H1 (cell line): ENCODE measurements around the gene BBC3. TPM values are rescaled to one million over a fixed set of nuclear protein-coding genes. Genes with fewer than 3 reads are reported as not detected.

Experiments
- CTCF ChIA-PET: fragments of 300-600 bp; sonication (Branson Sonifier 250); formaldehyde crosslinking; loops from one replicate; lab custom pipeline; 2021; ENCODE audit not compliant: partially characterized antibody; lab: Charles Lee
- POLR2A ChIA-PET: fragments of 300-600 bp; sonication (Branson Sonifier 250); formaldehyde crosslinking; loops from one replicate; lab custom pipeline; 2021; ENCODE audit warnings: inconsistent platforms; ENCODE audit not compliant: partially characterized antibody; lab: Charles Lee
- DNase-seq, 2 experiments: peaks; one replicate each; pipeline versions ENCODE4 v3.0.0 to v3.0.0-alpha.2; 2010 to 2022; ENCODE audit warnings: low spot score in 2 of 2, low read depth in 1 of 2, mixed read lengths in 1 of 2
- FAIRE-seq: peaks from 2 replicates; lab custom pipeline; 2011; peaks lifted over from hg19 to GRCh38; lab: Jason Lieb, UNC
- H2AFZ ChIP-seq: 2 replicates; pipeline ENCODE4 v1.8.1; 2012; ENCODE audit warnings: low read length, inconsistent platforms
- H2AK5ac ChIP-seq: 2 replicates; pipeline ENCODE4 v1.6.1; 2013; ENCODE audit warnings: low read depth, low read length
- H2BK120ac ChIP-seq: replicated peaks from 2 replicates; pipeline ENCODE3; 2013; ENCODE audit warnings: low read depth, low read length, inconsistent platforms
- H2BK12ac ChIP-seq: 2 replicates; pipeline ENCODE4 v1.6.1; 2013; ENCODE audit warnings: low read depth, low read length
- H2BK15ac ChIP-seq: 2 replicates; pipeline ENCODE4 v1.6.1; 2013; ENCODE audit warnings: low read length
- H2BK20ac ChIP-seq: 2 replicates; pipeline ENCODE4 v1.6.1; 2013; ENCODE audit warnings: low read length
- H2BK5ac ChIP-seq: 2 replicates; pipeline ENCODE4 v1.6.1; 2013; ENCODE audit warnings: low read depth, low read length
- H3K14ac ChIP-seq: 2 replicates; pipeline ENCODE4 v1.6.1; 2013; ENCODE audit warnings: inconsistent platforms; ENCODE audit not compliant: insufficient read length
- H3K18ac ChIP-seq: 2 replicates; pipeline ENCODE4 v1.6.1; 2013; ENCODE audit warnings: low read length; ENCODE audit errors: extremely low read depth
- H3K23ac ChIP-seq: 2 replicates; pipeline ENCODE4 v1.6.1; 2013; ENCODE audit warnings: inconsistent platforms; ENCODE audit not compliant: insufficient read length
- H3K23me2 ChIP-seq: 2 replicates; pipeline ENCODE4 v1.6.1; 2013; ENCODE audit warnings: low read depth, low read length
- H3K27ac ChIP-seq: 2 replicates; pipeline ENCODE4 v1.6.1; 2011; ENCODE audit warnings: low read depth, low read length, inconsistent platforms
- H3K27me3 ChIP-seq, 4 experiments: replicated peaks in 1 of 4; 1 replicate in 1 of 4; 2 replicates in 3 of 4; pipeline versions ENCODE4 v1.6.1 to v1.8.1; 2011 to 2013; ENCODE audit warnings: low read length in 3 of 4, mild to moderate bottlenecking in 3 of 4, inconsistent platforms in 2 of 4, mixed read lengths in 2 of 4, moderate library complexity in 1 of 4; ENCODE audit not compliant: control insufficient read depth in 3 of 4, insufficient read depth in 3 of 4; ENCODE audit errors: extremely low read depth in 1 of 4
- H3K36me3 ChIP-seq, 4 experiments: 2 replicates each; pipeline versions ENCODE4 v1.6.1 to v1.8.1; 2011 to 2013; ENCODE audit warnings: mild to moderate bottlenecking in 4 of 4, low read length in 3 of 4, moderate library complexity in 2 of 4, control low read depth in 1 of 4, inconsistent platforms in 1 of 4; ENCODE audit not compliant: insufficient read depth in 4 of 4, control insufficient read depth in 2 of 4
- H3K4ac ChIP-seq: replicated peaks from 2 replicates; pipeline ENCODE3; 2013; ENCODE audit warnings: low read length, low read depth, mixed read lengths, inconsistent platforms; ENCODE audit not compliant: insufficient read length
- H3K4me1 ChIP-seq, 4 experiments: replicated peaks in 1 of 4; 1 replicate in 1 of 4; 2 replicates in 3 of 4; pipeline versions ENCODE4 v1.6.1 to v1.8.1; 2011 to 2013; ENCODE audit warnings: low read length in 3 of 4, inconsistent platforms in 2 of 4, mixed read lengths in 1 of 4; ENCODE audit not compliant: insufficient read depth in 4 of 4, control insufficient read depth in 3 of 4
- H3K4me2 ChIP-seq, 2 experiments: 2 replicates each; pipeline versions ENCODE4 v1.6.1 to v1.8.1; 2011 to 2013; ENCODE audit warnings: low read depth in 2 of 2, low read length in 2 of 2, control low read depth in 1 of 2, inconsistent platforms in 1 of 2, mild to moderate bottlenecking in 1 of 2; ENCODE audit not compliant: insufficient read depth in 1 of 2
- H3K4me3 ChIP-seq, 4 experiments: fragments of 200-600, 300-600 bp in 1 of 4; sonication (generic), shearing (Covaris generic), sonication (Bioruptor Twin) in 1 of 4; 2 replicates each; pipeline versions ENCODE4 v1.5.1 to v1.8.1; 2011 to 2016; ENCODE audit warnings: low read length in 4 of 4, low read depth in 3 of 4, control low read depth in 2 of 4, inconsistent platforms in 2 of 4, mild to moderate bottlenecking in 2 of 4, mixed read lengths in 1 of 4, moderate library complexity in 1 of 4; ENCODE audit not compliant: insufficient read depth in 2 of 4; ENCODE audit errors: extremely low read depth in 1 of 4
- H3K56ac ChIP-seq: replicated peaks from 2 replicates; pipeline ENCODE3; 2013; ENCODE audit warnings: low read depth, mild to moderate bottlenecking, mixed read lengths, low read length, inconsistent platforms; ENCODE audit not compliant: insufficient read length
- H3K79me1 ChIP-seq: 2 replicates; pipeline ENCODE4 v1.6.1; 2013; ENCODE audit warnings: low read depth, low read length, control low read depth
- H3K79me2 ChIP-seq, 2 experiments: 2 replicates each; pipeline versions ENCODE4 v1.6.1 to v1.8.1; 2012 to 2013; ENCODE audit warnings: low read length in 2 of 2, mild to moderate bottlenecking in 2 of 2, inconsistent platforms in 1 of 2; ENCODE audit not compliant: insufficient read depth in 2 of 2, control insufficient read depth in 1 of 2
- H3K9ac ChIP-seq, 4 experiments: replicated peaks in 1 of 4; 1 replicate in 1 of 4; 2 replicates in 3 of 4; pipeline versions ENCODE4 v1.6.1 to v1.8.1; 2011 to 2013; ENCODE audit warnings: low read depth in 3 of 4, low read length in 3 of 4, control low read depth in 2 of 4, mild to moderate bottlenecking in 2 of 4, moderate library complexity in 2 of 4, inconsistent platforms in 1 of 4; ENCODE audit errors: extremely low read depth in 1 of 4
- H3K9me3 ChIP-seq, 2 experiments: 2 replicates each; pipeline versions ENCODE4 v1.6.1 to v1.8.1; 2012 to 2013; ENCODE audit warnings: mild to moderate bottlenecking in 2 of 2, moderate library complexity in 2 of 2, control low read depth in 1 of 2, inconsistent platforms in 1 of 2, low read depth in 1 of 2, low read length in 1 of 2, mixed read lengths in 1 of 2; ENCODE audit not compliant: insufficient read depth in 2 of 2
- H4K20me1 ChIP-seq, 2 experiments: replicated peaks in 1 of 2; 2 replicates each; pipeline versions ENCODE3 to v1.8.1; 2011 to 2013; ENCODE audit warnings: inconsistent platforms in 2 of 2, low read length in 2 of 2, mild to moderate bottlenecking in 1 of 2; ENCODE audit not compliant: insufficient read depth in 2 of 2, control insufficient read depth in 1 of 2
- H4K5ac ChIP-seq: 2 replicates; pipeline ENCODE4 v1.6.1; 2013; ENCODE audit warnings: low read length, low read depth, mixed read lengths, inconsistent platforms; ENCODE audit not compliant: insufficient read length
- H4K8ac ChIP-seq: 2 replicates; pipeline ENCODE4 v1.8.0; 2013; ENCODE audit warnings: mild to moderate bottlenecking, moderate library complexity, low read length, inconsistent platforms; ENCODE audit not compliant: insufficient read depth; ENCODE audit errors: extremely low read depth
- H4K91ac ChIP-seq: replicated peaks from 2 replicates; pipeline ENCODE3; 2013; ENCODE audit warnings: low read length, mixed read lengths, inconsistent platforms; ENCODE audit not compliant: insufficient read length
- WGBS, 2 experiments: shearing (Covaris generic) in 1 of 2; methylation state at CpG; one replicate each; pipeline versions ENCODE4 v1.1.6 to v1.1.7; 2013 to 2015; ENCODE audit warnings: low lambda C conversion rate in 2 of 2, mixed read lengths in 2 of 2, inconsistent platforms in 1 of 2, low coverage in 1 of 2, missing lambda C conversion rate in 1 of 2; ENCODE audit not compliant: insufficient replicate concordance in 2 of 2, insufficient coverage in 1 of 2, insufficient read length in 1 of 2; ENCODE audit errors: extremely low coverage in 1 of 2, missing lambda C conversion rate in 1 of 2; 5-methylcytosine and 5-hydroxymethylcytosine counted together
- polyA plus RNA-seq, 7 experiments: library from polyadenylated mRNA; depleted of rRNA in 3 of 7; stranded (reverse) in 5 of 7; unstranded in 2 of 7; fragments of >200 nt in 5 of 7; fragments of 200-250 nt in 2 of 7; gene quantifications; 1 replicate in 5 of 7; 2 replicates in 1 of 7; 4 replicates in 1 of 7; pipeline versions ENCODE4 v1.2.1 to v1.2.3, GENCODE V29; 2011 to 2013; ENCODE audit warnings: missing spikeins in 2 of 7, mixed read lengths in 2 of 7
- total RNA-seq: library from RNA; stranded (reverse); fragmentation: NEBNext Ultra II Directional; extraction: Animal tissue kit (Norgen Biotek cat#: 25700); gene quantifications from 2 replicates; pipeline ENCODE4 v1.2.1, GENCODE V29; 2021

Gene BBC3
- total and polyA plus RNA-seq, 2 of the 8 experiments (the other 6 are each of a cell fraction or from before 2014, with no cell fraction given): 13.2 to 21.6 TPM

GRCh38 chr19:47253970-47254369 is 23.0 kb upstream of the BBC3 start:
- no peak for FAIRE-seq
- Histone ChIP-seq H3K56ac (no peak overlapping the region), H4K8ac (no peak overlapping the region), H3K36me3 (peaks cover 0 to 4% (median 0%) of the 10 kb centered on the region in 4 experiments; a peak in 4 of 8 replicates), H3K79me1 (0 out of 2 replicates have a peak, but pooled peaks cover 5% of the 10 kb centered on the region), H2AK5ac (no peak overlapping the region), H3K9ac (no peak overlapping the region), H3K14ac (no peak overlapping the region), H4K91ac (no peak overlapping the region), H3K27me3 (no peaks in the 10 kb centered on the region), H2BK20ac (no peak overlapping the region), H3K79me2 (peaks cover 0 to 15% of the 10 kb centered on the region in 2 experiments; a peak in 2 of 4 replicates), H2BK12ac (no peak overlapping the region), H4K5ac (no peak overlapping the region), H2BK120ac (no peak overlapping the region), H2BK15ac (no peak overlapping the region), H3K23ac (no peak overlapping the region), H3K4ac (no peak overlapping the region), H3K9me3 (no peaks in the 10 kb centered on the region), H3K4me1 (peaks cover 0 to 11% (median 7%) of the 10 kb centered on the region in 4 experiments; a peak in 6 of 7 replicates), H3K27ac (no peak overlapping the region), H3K18ac (no peak overlapping the region), H4K20me1 (peaks cover 0 to 3% of the 10 kb centered on the region in 2 experiments), H2BK5ac (no peak overlapping the region), H2AFZ (no peak overlapping the region), H3K23me2 (peaks cover 9% of the 10 kb centered on the region), H3K4me3 (no peak overlapping the region), H3K4me2 (no peak overlapping the region)
- CTCF ChIA-PET: interaction anchor here (1.4 to 12.1 kb wide), 3 partner anchors 8 to 43 kb away, joined by 3 to 303 read pairs (median 74); no protein-coding TSS in a partner anchor
- WGBS, 2 experiments: 96% methylated on average over 5 of the region's 5 CpGs; no CpG with 5 or more reads in 1 of the 2 experiments
- POLR2A ChIA-PET: interaction anchor here (1.5 to 1.7 kb wide), 4 partner anchors 9 to 205 kb away, joined by 3 to 9 read pairs (median 5); no protein-coding TSS in a partner anchor
- DNase-seq: no peak
